Gastrocnemius medialis (tissue), 4 donors: ENCODE measurements around the gene CTIF.

Source experiments
- POLR2A ChIP-seq, 2 donors: fragments of 450-650 bp; IDR thresholded peaks; one replicate each; pipeline ENCODE4 v1.6.1; 2017; ENCODE audit warnings: antibody characterized with exemption in 2 of 2, mild to moderate bottlenecking in 2 of 2, moderate library complexity in 2 of 2
- TF ChIP-seq, protein P1 (sequence below), 5 experiments: fragments of 450-650 bp in 3 of 5; fragments of 200-600 bp in 2 of 5; sonication (generic) in 2 of 5; IDR thresholded peaks in 4 of 5; conservative IDR thresholded peaks in 1 of 5; 1 replicate in 4 of 5; 2 replicates in 1 of 5; pipeline ENCODE4 v1.5.1; 2016 to 2019; ENCODE audit warnings: antibody characterized with exemption in 5 of 5, mild to moderate bottlenecking in 3 of 5, moderate library complexity in 3 of 5

DNA sequence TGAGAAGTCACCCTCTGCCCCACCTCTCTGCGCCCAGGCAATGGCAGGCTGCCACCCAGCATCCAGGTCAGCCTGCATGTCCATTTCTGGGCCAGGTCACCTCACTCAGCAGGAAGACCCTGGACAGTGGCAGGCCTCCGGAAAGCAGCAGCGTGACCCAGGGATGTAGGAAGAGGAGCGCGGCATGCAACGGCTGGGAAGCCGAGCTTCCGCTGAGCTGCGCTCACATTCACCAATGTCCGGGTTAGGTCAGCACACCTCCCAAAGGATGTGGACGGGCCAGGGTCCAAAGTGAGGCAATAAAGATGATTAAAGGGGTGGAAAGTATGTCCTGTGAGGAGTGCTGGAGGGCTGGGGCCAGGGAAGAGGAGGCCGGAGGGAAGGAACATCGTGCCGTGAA lies 174.5 kb downstream of the CTIF start:
- TF ChIP-seq, protein P1, sequence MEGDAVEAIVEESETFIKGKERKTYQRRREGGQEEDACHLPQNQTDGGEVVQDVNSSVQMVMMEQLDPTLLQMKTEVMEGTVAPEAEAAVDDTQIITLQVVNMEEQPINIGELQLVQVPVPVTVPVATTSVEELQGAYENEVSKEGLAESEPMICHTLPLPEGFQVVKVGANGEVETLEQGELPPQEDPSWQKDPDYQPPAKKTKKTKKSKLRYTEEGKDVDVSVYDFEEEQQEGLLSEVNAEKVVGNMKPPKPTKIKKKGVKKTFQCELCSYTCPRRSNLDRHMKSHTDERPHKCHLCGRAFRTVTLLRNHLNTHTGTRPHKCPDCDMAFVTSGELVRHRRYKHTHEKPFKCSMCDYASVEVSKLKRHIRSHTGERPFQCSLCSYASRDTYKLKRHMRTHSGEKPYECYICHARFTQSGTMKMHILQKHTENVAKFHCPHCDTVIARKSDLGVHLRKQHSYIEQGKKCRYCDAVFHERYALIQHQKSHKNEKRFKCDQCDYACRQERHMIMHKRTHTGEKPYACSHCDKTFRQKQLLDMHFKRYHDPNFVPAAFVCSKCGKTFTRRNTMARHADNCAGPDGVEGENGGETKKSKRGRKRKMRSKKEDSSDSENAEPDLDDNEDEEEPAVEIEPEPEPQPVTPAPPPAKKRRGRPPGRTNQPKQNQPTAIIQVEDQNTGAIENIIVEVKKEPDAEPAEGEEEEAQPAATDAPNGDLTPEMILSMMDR (IDR thresholded peaks at IDR 0.05 in 4 of 5, conservative IDR thresholded peaks at IDR 0.05 in 1 of 5): no peak
- no peak for TF ChIP-seq POLR2A (IDR thresholded peaks at IDR 0.05)
